HG03439 (cell line): ENCODE measurements around the gene NIN.

Experiments used
- ATAC-seq: cut with Tn5 transposase; IDR thresholded peaks from one replicate; pipeline ENCODE4 v1.9.1; 2021; ENCODE audit warnings: mild to moderate bottlenecking, moderate library complexity; ENCODE audit not compliant: unreplicated experiment

Gene NIN

DNA sequence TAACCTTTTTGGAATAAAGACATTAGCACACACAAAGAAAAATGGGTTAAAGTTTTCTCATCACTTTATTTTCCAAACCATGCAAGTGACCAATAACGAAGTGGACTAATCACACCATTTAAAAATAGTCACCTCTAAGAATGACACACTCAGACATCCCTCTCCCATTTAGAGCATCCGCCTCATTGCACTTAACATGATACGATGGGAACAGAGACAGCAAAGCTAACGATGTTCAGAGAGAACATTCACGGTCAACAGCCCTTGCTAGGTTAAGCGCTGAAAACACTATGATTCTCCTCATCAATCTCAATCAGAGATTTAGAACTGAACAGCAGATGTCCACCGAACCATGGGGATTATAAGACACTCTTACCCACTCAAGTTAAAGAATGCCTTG is 35.8 kb downstream of the NIN start:
- no peak for ATAC-seq

DNA sequence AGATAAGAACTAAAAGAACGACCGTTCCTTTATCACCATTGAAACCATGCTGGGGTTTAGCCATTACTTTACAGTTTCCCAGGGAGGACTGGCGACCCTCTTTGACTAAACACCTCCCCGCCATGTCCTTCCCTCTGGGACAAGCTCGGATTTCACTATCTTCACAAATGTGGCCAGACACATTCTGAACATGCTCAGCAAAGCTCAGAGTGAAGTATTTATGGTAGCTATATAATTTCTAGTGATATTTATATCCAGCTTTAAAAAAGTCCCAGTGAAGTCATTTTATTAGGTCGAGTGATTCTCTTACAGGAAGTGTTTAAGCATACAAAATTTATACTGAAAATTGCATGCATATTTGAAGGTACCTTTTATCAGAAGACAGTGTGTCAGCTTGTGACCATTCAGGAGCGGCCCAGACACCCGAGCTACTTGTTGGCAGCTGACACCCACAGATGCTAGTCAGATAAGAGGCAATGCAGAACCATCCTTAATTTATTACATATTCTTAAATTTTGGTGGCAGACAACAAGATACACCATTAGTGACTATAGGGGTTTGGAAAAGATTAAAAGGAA is 36.8 kb downstream of the NIN start:
- ATAC-seq: no peak

DNA sequence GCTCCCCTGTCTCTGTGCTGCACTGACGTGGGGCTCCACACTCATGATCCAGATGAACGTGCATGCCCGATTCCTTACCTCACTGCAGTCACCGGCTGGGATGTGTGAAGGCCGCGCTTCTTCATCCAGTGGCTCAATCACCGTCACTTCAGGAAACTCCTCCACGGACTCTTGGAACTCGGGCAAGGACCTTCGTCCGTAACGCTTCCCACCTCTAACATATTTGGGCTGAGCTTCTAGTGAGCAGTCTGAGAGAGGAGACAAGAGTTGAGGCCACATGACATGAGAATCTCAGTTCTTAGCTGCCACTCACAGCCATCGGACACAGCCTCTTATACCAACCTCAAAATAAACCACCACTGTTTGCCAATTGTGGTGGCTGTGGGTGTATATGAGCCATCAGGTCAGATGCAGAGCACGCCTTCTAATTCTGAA is 38.3 kb downstream of the NIN start:
- no peak for ATAC-seq

DNA sequence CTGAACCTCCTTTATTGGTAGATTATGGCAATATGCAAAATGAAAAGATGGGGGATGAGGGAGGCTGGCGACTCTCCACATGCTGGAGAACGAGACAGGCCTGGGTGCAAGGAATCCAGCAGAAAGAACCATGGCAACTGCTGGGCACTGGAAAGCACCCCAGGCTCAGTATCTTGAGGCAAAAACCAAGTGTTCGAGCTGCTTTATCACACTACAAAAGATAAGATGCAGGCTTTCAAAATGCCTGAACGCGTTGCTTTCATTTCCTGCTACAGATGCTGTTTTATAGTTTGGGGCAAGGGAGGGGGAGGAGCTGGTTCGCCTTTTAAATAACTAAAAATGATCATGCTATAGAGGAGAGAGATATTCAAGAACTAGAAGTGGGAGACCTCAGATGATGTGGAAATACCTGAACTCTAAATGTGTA is 38.9 kb downstream of the NIN start:
- ATAC-seq: no peak

DNA sequence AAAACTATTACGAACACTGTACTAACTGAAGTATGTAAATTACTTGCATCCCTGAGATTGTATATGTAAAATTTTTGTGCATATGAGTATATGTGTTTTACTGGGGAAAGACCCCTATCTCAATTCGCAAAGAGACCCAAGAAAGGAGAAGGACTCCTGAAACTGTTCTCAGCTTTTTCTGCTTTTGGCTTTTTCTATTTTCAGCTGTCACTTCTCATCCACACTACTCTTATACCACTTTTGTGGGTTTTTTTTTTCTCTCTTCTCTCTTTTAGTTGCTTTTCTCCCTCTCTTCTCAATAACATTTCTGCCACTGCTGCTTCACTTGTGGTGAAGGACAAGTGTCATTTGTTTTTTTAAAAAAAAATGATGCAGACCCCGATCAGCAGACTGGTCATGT is 39.8 kb downstream of the NIN start:
- ATAC-seq: no peak

DNA sequence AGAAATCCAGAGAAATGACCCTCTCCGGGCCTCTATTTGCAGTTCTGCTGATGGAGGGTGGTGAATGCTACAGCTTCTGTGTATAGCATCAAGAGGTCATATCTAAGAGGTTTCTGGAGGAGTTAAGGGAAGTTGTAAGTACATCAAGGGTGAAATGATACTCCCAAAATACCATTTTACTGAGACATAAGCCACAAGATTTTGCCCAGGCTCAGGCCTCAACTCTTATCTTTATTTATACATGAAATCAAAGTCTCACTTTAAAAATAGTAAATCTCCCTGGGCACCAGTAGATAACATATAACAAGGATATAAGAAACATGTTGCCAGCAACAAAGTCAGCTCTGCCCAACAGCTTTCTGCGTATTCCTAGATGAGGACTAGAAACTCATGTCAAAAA is 40.4 kb downstream of the NIN start:
- ATAC-seq: no peak

DNA sequence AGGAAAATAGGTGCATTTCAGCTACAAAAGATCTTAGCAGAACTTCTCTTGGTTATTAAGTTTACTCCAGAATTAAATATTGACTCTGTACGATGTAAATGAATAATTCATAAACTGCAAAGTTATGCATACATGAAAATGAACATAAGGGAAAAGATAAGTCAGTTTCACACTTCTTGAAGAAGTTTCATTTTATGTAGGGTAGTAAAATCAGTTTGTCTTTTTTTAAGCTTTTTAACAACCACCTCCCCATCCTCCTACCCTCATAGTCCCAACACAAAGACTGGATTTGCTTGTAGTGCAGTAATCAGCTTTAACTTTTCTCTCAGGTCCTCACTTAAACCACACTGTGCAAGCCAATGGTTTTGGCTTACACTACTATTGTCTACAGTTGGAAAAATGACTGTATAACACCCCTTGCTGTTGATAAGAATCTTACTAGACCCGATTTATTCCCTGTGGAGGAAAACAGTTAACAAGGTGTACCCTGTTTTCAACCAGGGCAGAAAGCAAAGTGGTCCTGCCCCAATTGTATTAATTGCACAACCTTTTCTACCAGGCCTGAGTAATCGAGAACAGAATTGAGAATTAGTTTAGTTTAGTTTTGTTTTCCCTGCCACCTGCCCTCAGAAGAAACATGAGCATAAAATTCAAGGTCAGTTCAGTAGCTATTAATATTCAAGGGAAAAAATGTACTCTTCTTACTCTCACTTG is 44.1 kb downstream of the NIN start:
- no peak for ATAC-seq

DNA sequence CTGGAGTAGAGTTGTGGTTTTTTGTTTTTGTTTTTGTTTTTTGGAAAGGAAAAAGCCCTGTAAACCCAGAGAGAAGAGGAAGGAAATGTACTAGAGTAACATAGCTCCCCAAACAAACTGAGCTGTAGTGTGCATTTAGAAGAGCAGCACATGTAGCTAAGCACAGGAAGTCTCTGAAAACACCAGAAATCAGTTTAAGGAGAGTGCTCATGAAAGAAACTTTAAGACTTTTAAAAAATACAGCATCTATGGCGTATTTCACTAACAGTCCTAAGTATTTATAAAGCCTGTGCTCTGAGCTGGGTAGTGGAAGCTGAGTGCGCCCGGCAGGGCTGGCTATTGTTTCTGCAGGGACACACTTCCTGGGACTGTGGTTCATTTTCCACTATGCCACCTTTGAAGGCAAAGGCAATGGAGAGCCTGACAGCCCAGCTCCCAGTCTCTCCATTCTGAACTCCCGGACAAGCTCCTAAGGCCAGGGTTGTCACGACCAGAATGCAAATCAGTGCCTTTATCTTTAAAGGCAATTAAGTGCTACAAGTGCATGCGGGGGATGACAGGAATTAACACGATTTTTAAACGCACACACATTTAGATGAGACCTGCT is 45.4 kb downstream of the NIN start:
- no peak for ATAC-seq

DNA sequence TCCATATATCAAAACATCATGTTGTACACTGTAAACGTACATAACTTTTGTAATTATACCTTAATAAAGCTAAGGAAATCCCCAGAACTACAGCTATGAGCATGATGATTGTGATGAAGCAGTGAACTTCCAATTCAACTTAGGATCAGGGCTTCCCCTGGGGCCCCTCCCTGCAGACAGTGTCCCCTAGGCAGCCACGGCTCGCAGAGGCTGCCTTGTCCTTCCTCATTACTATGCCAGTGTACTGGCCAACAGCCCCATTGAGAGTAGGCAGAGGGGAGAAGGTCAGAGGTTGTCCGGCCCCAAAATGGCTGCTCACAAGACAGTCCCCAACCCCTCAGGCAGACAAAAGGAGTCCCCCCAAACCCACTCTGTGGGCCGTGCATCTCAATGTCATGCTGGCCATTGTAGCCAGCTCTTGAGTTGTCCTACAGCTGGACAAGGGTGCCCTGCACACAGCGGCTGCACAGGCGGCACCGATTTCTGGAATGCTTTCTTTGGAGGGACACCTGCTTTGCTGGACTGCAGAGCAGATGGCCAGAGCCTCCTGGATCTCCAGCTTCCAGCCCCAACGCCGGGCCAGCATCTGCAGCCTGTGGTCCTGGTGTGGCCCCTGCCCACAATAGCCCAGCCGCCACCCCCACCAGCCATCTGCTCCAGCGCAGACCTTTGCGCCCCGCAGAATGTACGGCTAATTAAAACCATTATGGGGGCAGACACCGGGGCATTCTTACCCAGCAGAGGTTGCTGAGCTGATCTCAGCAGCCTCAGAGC is 46.1 kb downstream of the NIN start:
- ATAC-seq: no peak

DNA sequence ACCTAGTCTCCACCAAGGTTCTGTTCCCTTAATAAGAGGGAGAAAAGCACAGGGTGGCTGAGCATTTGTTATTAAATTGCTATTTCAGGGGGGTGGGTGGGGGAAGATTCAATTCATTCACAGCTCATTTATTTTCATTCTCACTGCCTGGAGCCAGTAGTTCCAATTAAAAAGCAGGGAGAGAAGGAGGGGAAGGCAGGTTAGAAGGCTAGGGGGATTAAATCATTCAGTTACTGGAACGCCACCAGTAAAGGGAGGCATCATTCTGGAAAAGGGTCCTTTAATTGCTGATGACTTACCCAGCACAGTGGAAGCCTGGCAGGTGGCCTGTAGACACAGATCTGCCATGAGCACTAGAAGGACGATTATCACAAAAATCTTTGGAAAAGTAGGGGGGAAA is 47.4 kb downstream of the NIN start:
- no peak for ATAC-seq

DNA sequence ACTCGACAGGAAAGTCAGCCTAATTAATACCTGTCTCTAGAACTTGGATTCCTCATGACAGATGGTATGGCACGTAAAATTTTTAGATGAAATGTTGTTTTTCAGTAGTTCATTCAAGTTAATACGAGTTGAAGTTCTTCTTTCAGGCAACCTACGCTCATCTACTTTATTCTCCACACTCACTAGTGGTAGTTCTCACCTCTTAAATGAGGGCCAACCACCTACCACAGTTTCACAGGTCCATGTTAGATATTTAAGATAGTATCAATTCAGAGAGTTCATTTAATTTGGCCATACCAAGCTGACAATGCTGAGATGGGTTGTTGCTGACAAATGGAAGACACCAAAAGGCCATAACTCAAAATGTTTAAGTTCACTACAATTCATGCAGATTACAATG is 50.6 kb downstream of the NIN start:
- no peak for ATAC-seq

DNA sequence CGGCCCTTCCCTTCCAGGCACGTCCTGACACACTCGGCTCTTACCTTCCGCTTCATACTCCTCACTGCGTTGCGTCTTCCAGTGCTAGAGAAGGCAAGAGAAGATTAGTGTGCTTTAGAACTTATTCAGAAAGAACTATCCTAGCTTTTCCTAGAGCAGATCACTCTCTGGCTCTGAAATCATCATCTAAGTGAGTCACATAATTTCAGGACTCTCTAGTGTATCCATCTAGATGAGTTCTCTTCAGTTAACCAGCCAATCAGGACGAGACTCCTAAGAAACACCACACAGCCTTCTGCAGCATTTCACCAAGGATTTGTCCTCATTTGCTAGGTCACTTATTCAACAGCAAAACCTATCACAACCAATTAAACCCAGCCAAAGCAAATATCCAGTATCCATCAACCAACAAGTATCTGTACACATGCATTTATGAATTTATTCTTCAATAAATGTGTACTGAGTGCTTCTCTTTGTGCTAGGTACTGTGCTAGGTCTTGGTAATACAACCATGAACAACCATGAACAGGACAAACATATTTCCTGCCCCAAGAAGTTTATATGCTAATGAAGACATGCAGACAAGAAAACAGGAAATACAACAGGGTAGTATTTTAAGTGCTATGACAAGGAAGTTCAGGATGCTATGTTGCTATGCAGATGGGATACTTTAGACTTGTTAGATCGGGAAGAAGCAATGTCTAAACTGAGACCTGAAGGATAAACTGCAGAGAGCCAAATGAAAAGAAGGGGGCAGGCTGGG is 52.1 kb downstream of the NIN start:
- ATAC-seq: no peak

DNA sequence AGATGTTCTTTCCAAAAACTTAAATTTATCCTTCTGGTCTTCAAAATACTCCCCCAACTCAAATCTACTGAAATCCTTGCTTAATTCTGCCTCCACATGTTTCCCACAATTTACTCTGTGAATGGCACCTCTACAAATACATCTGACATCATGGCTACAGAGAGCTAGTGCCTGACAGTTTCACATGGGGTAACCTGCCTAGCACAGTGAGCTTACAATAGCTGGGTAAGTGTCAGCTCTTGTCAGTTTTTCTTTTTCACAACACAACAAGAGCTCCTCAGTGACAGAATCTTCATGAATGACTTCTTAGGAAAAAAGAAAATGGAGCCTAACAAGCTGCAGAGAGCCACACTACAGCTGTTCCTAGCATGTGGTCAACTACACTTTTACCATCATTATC is 54.4 kb downstream of the NIN start:
- ATAC-seq: no peak

DNA sequence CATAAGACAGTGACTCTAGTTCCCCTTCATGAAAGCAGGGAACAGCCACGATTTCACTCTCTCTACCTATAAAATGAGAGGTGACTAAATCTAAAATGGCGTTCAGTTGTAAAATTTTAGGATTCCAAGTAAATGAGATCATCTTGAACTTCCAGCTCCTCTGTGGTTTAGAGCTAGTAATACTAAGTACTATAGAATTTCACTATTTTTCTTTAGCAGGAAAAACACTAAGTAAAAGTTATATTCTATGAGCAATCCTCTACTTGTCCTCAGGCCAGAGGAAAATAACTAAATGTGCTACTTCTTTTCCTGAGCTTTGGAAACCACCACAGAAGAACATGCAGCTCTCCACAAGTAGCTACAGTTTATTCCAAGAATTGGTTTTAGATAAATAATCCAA is 55.6 kb downstream of the NIN start:
- no peak for ATAC-seq

DNA sequence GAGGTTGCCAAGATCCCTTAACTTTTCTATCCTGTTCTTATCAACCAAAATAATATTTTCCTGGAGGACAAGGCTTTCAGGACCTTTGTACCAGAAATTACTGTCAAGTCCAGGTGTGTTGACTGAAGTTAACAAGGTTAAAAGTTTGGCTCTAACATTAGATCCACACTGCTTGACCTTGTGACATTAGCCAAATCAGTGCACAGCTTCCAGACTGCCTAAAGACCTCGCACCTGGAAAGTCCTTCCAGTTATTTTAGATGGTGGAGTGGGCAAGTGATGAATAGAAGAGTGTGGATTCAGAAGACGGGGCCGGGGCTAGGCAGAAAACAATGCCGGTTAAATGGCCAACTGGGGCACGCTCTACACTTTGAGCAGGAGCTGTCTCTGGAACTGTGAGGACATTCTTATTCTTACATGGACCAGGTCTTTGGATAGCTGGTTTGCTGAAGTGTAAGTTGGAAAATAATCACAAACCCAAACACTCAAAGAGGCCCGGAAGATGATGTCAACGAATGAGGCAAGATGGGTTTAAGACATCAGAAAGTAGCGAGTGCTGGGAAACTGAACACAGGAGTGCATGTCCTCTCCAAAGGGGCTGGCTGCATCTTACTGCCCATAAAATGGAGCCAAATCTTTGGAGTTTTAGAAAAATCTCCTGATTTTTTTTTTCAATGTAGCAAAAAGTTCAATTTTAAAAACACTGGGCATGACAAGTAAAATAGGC is 56.3 kb downstream of the NIN start:
- no peak for ATAC-seq

DNA sequence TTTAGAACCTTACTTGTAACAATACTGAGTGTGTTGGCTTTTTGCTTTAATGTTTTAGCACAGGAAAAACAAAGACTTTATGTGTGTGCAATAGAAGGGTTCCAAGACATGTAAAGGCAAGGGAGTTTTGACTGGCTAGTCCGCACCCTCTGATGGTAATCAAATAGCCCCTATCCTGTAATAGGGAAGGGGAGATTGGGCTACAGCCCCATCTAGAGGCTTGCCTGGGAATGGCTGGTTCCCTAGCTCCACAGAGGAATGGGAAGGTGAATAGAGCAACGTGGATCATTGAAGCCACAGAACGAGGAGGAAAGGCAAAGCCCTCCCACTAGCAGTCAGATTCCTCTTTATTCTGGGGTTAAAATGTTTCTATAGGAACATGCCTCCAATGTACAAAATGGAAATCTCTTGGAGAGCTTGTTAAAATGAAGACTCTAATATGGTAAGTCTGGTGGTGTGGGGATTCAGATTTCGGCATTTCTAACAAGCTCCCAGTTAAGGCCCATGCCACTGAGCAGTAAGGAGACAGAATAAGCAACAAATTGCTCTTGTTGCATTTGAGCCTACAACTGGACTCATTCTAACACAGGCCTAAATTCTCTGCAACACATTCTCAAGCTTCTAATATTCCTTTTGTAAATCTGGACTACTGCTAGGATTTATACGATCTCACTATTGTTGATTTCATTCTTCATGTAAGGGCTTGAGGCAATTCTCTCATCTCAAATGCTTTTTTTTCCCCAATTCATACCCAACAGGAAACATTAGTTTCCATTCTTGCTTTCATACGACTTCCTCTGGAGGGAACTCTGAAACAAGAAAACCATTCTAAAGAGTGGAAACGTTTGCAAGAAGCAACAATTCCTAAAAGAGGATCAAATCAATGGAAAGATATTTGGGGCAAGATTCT is 57.1 kb downstream of the NIN start:
- no peak for ATAC-seq

DNA sequence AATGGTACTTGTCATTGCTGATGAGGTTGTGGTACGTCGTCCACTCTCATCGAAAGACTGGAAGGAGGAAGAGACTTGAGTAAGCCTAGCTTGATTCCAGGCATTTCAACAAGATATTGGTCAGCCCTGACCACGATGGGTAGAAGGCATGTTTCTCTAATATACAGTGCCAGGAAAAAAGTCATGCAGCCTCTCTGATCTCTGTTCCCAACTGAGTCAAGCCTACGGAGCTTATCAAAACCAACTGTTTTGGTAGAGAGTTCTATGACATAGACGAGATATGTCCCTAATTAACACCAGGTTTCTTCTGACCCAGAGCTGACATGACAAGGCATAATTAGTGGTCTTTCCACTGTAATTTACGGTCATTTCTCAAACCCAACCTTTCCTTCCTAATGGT is 58.5 kb downstream of the NIN start:
- no peak for ATAC-seq

DNA sequence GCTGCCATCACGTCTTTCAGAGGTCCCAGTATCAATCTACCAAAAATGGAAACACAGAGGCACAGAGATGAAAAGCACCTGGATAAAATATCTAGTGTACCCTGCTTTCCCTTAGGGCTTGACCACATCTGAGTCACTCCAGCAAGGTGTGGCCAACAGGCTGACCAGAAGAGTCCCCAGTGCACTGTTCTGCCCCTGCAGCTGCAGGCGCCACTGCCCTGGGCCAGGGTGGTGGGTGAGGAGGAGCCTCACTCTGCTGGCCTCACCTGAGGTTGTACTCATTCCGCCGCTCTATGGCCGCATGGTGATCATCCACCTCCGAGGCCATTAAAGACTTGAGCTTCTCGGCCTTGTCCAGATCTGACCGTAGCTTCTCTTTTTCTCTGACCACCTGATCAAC is 60.4 kb downstream of the NIN start:
- ATAC-seq: no peak

DNA sequence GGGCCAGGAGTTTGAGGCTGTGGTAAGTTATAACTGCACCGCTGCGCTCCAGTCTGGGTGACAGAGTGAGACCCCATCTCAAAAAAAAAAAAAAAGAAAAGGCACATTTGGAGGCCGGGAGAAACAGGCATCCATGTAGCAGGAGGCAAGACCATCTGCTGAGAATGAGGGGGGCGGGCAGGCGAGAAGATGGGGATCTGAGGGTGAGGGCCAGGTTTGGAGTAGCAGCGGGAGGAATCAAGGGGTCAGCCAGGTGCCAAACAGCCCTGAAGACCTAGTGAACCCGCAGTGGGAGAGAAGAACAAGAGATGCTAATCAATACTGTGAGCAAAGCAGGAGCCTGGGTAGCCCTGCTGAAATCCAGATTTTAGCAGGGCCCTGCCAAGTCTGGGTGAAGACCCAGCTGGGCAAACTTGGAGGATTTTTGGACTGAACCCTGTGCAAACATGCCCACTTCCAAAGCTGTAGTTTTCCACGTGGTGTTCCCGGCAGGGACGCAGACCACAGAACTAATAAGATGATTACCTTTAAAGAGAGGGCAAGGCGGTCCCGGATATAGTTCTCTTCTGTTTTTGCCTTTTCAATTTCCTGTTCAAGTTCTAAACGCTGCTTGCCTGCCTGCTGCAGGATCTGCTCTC is 61.0 kb downstream of the NIN start:
- no peak for ATAC-seq
